Parathyroid adenoma (tissue), 2 donors: ENCODE results near the gene NOX3.

ENCODE experiments used
- H2AFZ ChIP-seq: fragments of 300-600 bp; sonication (generic); one replicate; pipeline ENCODE4 v1.7.0; 2017; ENCODE audit warnings: antibody characterized with exemption, mild to moderate bottlenecking
- H3K27ac ChIP-seq: fragments of 300-600 bp; sonication (generic); one replicate; pipeline ENCODE4 v1.7.0; 2017
- H3K27me3 ChIP-seq: fragments of 300-600 bp; sonication (generic); one replicate; pipeline ENCODE4 v1.7.0; 2017; ENCODE audit warnings: low read length; ENCODE audit not compliant: control insufficient read depth, insufficient read depth
- H3K36me3 ChIP-seq: fragments of 300-600 bp; sonication (generic); one replicate; pipeline ENCODE4 v1.7.0; 2017; ENCODE audit warnings: low read length; ENCODE audit not compliant: control insufficient read depth, insufficient read depth
- H3K4me1 ChIP-seq: fragments of 300-600 bp; sonication (generic); one replicate; pipeline ENCODE4 v1.7.0; 2017; ENCODE audit warnings: control low read depth
- H3K4me2 ChIP-seq: fragments of 300-600 bp; sonication (generic); one replicate; pipeline ENCODE4 v1.7.0; 2017; ENCODE audit warnings: low read length
- H3K4me3 ChIP-seq: fragments of 300-600 bp; sonication (generic); one replicate; pipeline ENCODE4 v1.7.0; 2017; ENCODE audit warnings: low read depth, low read length
- H3K79me2 ChIP-seq: fragments of 300-600 bp; sonication (generic); one replicate; pipeline ENCODE4 v1.7.0; 2017; ENCODE audit warnings: control low read depth
- H3K9ac ChIP-seq: fragments of 300-600 bp; sonication (generic); one replicate; pipeline ENCODE4 v1.7.0; 2017; ENCODE audit warnings: mild to moderate bottlenecking
- H3K9me3 ChIP-seq: fragments of 300-600 bp; sonication (generic); one replicate; pipeline ENCODE4 v1.7.0; 2017; ENCODE audit warnings: low read length; ENCODE audit not compliant: control insufficient read depth
- TF ChIP-seq, protein P1 (sequence below): fragments of 300-600 bp; sonication (generic); IDR thresholded peaks from one replicate; pipeline ENCODE4 v1.7.0; 2017; ENCODE audit warnings: antibody characterized with exemption, mild to moderate bottlenecking
- donor health status: primary hyperparathyroidism.

Gene NOX3

GRCh38 chr6:155399745-155400653 is 55.6 kb downstream of the NOX3 start:
- Histone ChIP-seq H3K4me2 (no peak overlapping the region), H3K9ac (no peak overlapping the region), H3K27ac (no peak overlapping the region), H3K36me3 (no peaks in the 10 kb centered on the region), H3K27me3 (no peaks in the 10 kb centered on the region), H3K79me2 (no peaks in the 10 kb centered on the region), H3K4me1 (no peaks in the 10 kb centered on the region), H2AFZ (no peak overlapping the region), H3K4me3 (no peak overlapping the region), H3K9me3 (no peaks in the 10 kb centered on the region)
- TF ChIP-seq, protein P1, sequence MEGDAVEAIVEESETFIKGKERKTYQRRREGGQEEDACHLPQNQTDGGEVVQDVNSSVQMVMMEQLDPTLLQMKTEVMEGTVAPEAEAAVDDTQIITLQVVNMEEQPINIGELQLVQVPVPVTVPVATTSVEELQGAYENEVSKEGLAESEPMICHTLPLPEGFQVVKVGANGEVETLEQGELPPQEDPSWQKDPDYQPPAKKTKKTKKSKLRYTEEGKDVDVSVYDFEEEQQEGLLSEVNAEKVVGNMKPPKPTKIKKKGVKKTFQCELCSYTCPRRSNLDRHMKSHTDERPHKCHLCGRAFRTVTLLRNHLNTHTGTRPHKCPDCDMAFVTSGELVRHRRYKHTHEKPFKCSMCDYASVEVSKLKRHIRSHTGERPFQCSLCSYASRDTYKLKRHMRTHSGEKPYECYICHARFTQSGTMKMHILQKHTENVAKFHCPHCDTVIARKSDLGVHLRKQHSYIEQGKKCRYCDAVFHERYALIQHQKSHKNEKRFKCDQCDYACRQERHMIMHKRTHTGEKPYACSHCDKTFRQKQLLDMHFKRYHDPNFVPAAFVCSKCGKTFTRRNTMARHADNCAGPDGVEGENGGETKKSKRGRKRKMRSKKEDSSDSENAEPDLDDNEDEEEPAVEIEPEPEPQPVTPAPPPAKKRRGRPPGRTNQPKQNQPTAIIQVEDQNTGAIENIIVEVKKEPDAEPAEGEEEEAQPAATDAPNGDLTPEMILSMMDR = no peak

- H3K4me2 ChIP-seq = no peak overlapping the region
- H3K9ac ChIP-seq = no peak overlapping the region
- TF ChIP-seq, protein P1 = no peak
- H2AFZ ChIP-seq = no peak overlapping the region
- H3K4me3 ChIP-seq = no peak overlapping the region
- H3K36me3 ChIP-seq = no peaks in the 10 kb centered on the region
- no peaks in the 10 kb centered on the region for H3K27me3 ChIP-seq
- no peaks in the 10 kb centered on the region for H3K79me2 ChIP-seq
- H3K9me3 ChIP-seq = no peaks in the 10 kb centered on the region
- no peak overlapping the region for H3K27ac ChIP-seq
- no peaks in the 10 kb centered on the region for H3K4me1 ChIP-seq
Observed at GRCh38 chr6:155399062-155399744, 56.4 kb downstream of the NOX3 start.

GRCh38 chr6:155398701-155399061 is 57.0 kb downstream of the NOX3 start:
- Histone ChIP-seq H3K4me2 (no peak overlapping the region), H3K4me3 (no peak overlapping the region), H3K27ac (no peak overlapping the region), H3K36me3 (no peaks in the 10 kb centered on the region), H2AFZ (no peak overlapping the region), H3K9ac (no peak overlapping the region), H3K4me1 (no peaks in the 10 kb centered on the region), H3K9me3 (no peaks in the 10 kb centered on the region), H3K27me3 (no peaks in the 10 kb centered on the region), H3K79me2 (no peaks in the 10 kb centered on the region)
- TF ChIP-seq, protein P1 = no peak

DNA sequence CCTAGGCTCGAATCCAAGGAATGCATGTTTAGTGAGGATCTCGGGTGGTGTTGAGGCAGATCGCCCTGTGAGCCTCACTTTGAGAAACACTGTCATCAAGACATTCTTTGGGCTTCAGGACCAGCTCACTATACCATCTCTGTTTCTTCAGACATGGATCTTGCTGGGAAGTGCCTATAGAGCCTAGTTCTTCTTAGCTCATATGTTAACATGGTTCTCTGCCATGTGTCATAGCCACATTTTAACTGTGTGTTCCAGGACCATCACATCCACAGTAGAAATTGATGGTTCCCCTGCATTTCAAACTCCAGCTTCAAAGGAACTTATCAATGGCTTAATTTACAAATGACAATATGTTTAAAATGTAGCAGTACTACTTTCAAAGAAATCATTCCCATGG is 57.4 kb downstream of the NOX3 start:
- Histone ChIP-seq H3K9ac (no peak overlapping the region), H3K4me3 (no peak overlapping the region), H2AFZ (no peak overlapping the region), H3K4me2 (no peak overlapping the region), H3K36me3 (no peaks in the 10 kb centered on the region), H3K27ac (no peak overlapping the region), H3K9me3 (no peaks in the 10 kb centered on the region), H3K79me2 (no peaks in the 10 kb centered on the region), H3K4me1 (no peaks in the 10 kb centered on the region), H3K27me3 (no peaks in the 10 kb centered on the region)
- TF ChIP-seq, protein P1 = no peak
